ENCODE data around the gene SSX2B. TPM values are rescaled to one million over a fixed set of nuclear protein-coding genes. Genes with fewer than 3 reads are reported as not detected.

SSX2B gene
- total RNA-seq, 120 experiments from 2014 or later, result not detected

Other genes with a start within 250 kb of the SSX2B start
- gene XAGE1B, start 234.2 kb upstream of the SSX2B start, total RNA-seq, result not detected
- gene SSX7, start 96.4 kb upstream of the SSX2B start, total RNA-seq, result not detected
- not detected for gene SSX2, start 44.1 kb upstream of the SSX2B start, total RNA-seq
- not detected for gene SPANXN5, start 46.2 kb downstream of the SSX2B start, total RNA-seq
- not detected for gene XAGE5, start 60.0 kb downstream of the SSX2B start, total RNA-seq
- not detected for gene XAGE3, start 116.8 kb downstream of the SSX2B start, total RNA-seq
- 10 to 100 TPM in 119 of 120 experiments, 1 to 10 TPM in 1; 8.4 to 38.8 (median 24.2) TPM for gene FAM156B, start 146.1 kb downstream of the SSX2B start, total RNA-seq
- 10 to 100 TPM; 27.0 to 71.1 (median 44.1) TPM for gene FAM156A, start 207.3 kb downstream of the SSX2B start, total RNA-seq

Measured in dorsolateral prefrontal cortex (tissue), 118 donors.